AG10803 (cell line): ENCODE data around the gene CNR2.

Experiments
- DNase-seq: peaks from one replicate; pipeline ENCODE4 v3.0.0; 2010; ENCODE audit warnings: low read depth
- H3K4me3 ChIP-seq: 2 replicates; pipeline ENCODE4 v1.5.1; 2011; ENCODE audit warnings: mild to moderate bottlenecking, low read length, control low read depth
- TF ChIP-seq, protein P1 (sequence below): conservative IDR thresholded peaks from 2 replicates; pipeline ENCODE4 v1.5.1; 2011; ENCODE audit warnings: mild to moderate bottlenecking, low read length, control low read depth, inconsistent platforms

CNR2 gene

DNA sequence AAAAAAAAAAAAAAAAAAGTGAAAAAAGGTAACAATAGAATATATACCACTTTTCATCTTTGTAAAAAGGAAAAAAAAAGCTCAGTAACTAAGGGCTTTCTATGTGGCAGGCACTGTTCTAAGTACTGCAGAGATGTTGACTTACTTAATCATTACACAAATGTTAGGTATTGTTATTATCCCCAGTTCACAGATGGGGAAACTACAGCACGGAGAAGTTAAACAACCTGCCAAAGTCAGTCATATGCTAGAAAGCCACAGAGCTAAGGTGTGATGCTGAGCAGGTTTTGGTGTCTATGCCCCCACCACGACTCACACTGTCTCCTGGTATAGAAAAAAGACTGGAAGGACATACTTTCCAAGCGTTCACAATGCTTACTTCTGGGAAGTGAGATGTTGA is 39.9 kb upstream of the CNR2 start:
- TF ChIP-seq, protein P1, sequence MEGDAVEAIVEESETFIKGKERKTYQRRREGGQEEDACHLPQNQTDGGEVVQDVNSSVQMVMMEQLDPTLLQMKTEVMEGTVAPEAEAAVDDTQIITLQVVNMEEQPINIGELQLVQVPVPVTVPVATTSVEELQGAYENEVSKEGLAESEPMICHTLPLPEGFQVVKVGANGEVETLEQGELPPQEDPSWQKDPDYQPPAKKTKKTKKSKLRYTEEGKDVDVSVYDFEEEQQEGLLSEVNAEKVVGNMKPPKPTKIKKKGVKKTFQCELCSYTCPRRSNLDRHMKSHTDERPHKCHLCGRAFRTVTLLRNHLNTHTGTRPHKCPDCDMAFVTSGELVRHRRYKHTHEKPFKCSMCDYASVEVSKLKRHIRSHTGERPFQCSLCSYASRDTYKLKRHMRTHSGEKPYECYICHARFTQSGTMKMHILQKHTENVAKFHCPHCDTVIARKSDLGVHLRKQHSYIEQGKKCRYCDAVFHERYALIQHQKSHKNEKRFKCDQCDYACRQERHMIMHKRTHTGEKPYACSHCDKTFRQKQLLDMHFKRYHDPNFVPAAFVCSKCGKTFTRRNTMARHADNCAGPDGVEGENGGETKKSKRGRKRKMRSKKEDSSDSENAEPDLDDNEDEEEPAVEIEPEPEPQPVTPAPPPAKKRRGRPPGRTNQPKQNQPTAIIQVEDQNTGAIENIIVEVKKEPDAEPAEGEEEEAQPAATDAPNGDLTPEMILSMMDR = no peak
- no peak for DNase-seq

DNA sequence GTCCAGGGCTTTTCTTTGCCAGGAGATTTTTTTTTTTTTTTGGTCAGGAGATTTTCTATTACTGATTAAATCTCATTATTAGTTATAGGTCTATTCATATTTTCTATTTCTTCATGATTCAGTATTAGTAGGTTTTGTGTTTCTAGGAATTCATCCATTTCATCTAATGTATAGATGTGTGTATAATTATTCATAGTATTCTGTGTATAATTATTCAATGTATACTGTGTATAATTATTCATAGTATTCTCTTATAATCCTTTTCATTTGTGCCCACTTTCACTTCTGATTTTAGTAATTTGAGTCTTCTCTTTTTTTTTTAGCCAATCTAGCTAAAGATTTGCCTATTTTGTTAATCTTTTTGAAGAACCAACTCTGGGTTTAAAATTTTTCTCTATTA is 34.2 kb upstream of the CNR2 start:
- TF ChIP-seq, protein P1 = no peak
- H3K4me3 ChIP-seq = no peak overlapping the region
- no peak for DNase-seq

More for the DNA sequence above, 39.9 kb upstream of the CNR2 start:
- H3K4me3 ChIP-seq = no peak overlapping the region

DNA sequence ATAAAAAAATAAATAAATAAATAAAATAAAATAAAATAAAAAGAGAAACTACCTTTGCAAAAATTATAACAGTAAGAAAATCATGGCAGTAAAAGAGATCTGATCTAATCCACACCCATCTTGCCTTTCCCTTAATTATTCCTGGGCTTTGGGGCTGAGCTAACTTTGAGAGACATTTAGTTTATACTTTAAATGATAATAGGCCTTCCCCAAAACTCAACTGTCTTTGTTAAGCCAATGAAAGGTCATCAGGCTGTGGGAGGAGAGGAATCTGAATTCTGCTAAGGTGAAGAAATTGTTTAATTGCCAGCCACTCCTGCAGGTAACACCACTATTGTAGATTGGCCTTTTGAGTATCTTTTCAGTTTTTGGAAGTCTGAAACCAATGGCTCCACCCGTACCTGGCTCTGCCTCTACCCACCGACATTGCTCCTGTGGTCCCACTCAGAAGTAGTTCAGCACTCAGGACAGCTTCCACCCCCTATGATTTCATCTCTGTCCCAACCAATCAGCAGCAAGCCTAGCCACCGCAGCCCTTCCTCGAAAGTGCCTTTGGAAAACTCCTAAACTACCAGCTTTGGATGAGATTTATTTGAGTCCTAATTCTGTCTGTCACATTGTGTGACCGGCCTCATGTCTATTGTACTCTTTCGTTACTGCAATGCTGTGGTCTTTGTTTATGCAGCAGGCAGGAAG is 23.5 kb upstream of the CNR2 start:
- H3K4me3 ChIP-seq = no peak overlapping the region
- TF ChIP-seq, protein P1 = no peak
- no peak for DNase-seq

DNA sequence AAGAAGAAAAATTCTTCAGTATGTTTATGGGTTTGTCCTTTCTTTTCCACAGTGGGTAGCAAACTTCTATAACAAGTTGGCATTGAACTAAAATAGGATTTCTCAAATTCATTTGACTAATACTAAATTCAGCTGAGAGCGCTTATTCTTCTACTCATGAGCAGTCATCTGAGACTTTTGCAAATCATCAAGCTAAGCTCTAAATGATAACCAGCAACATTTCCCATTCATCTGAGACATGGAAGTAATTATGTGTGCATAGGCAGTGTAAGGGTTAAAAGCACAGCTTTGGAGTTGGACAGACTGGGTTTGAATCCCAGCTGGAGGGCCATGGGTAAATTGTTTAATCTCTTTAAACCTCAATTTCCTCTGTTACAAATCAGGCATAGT is 18.3 kb upstream of the CNR2 start:
- no peak for DNase-seq
- H3K4me3 ChIP-seq = peak overlapping the region; percentile 43

DNA sequence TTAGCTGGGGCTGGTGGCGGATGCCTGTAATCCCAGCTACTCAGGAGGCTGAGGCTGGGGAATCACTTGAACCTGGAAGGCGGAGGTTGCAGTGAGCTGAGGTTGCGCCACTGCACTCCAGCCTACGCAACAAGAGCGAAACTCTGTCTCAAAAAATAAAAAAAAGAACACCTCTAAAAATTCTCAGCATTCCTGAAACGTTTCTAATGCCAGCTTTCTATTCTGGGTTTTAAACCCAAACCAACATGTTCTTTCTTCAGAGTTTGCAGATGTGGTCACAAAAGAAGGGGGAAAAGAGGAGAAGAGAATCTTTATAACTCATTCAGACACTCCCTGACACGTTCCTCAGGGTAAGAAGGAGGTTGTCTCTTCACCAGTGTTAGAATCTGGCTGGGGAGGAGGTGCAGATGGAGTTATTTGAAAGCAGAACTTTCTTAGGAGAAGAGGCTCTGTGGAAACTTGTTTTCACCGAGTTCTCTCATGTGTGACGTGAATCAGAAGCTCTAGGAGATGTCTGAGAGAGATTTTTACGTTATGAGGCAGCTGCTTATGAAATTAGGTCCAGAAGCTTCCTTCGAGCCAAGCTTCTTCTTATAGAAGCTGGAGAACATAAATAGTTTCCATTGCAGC is 17.8 kb upstream of the CNR2 start:
- peak overlapping the region; percentile 43 for H3K4me3 ChIP-seq
- TF ChIP-seq, protein P1 = no peak
- DNase-seq = peak; percentile 84

More for the DNA sequence above, 18.3 kb upstream of the CNR2 start:
- TF ChIP-seq, protein P1 = no peak

DNA sequence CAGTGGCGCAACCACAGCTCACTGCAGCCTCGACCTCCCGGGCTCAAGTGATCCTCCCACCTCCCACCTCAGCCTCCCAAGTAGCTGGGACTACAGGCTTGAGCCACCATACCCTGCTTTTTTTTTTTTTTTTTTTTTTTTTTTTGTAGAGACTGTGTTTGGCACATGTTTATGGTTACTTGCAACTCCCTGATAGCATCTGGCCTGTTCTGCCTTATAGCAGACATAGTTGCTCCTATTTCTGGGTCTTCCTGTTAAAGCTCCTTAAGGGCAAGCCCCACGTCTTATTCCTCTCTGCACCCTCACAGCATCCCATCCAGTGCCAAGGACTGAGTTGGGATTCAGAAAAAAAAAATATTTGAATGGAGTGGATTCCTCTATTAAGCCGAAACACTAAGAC is 17.1 kb upstream of the CNR2 start:
- no peak overlapping the region for H3K4me3 ChIP-seq
- DNase-seq = peak; percentile 30
- TF ChIP-seq, protein P1 = no peak

DNA sequence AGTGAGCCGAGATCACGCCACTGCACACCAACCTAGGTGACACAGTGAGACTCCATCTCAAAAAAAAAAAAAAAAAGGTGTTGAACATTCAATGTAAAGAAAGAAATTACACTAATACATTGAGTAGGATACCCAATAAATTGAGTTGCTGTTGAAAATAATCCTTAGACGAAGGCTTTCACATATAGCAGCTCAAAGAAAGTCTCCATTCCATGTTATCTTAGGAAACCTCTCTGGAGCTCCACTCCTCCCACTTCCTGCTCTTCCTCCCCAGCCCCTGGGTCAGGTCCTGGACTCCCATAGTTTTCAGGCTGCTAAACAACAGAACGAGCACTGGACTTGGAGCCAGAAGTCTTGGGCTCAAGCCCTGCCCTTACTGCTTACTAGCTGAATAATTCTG is 15.6 kb upstream of the CNR2 start:
- DNase-seq = no peak
- TF ChIP-seq, protein P1 = no peak
- no peak overlapping the region for H3K4me3 ChIP-seq
